Spleen (tissue), 11 donors: ENCODE measurements around the gene KCNQ4. TPM values are rescaled to one million over a fixed set of nuclear protein-coding genes. Genes with fewer than 3 reads are reported as not detected.

ENCODE experiments used
- DNase-seq: peaks from one replicate; pipeline ENCODE4 v3.0.0-alpha.2; 2020
- H3K27ac ChIP-seq, 8 donors: fragments of 200-600 bp; sonication (generic) in 7 of 8; 1 replicate in 4 of 8; 2 replicates in 4 of 8; pipeline versions ENCODE4 v1.5.0 to v1.8.0; 2016 to 2021; ENCODE audit warnings: inconsistent platforms in 4 of 8, mild to moderate bottlenecking in 4 of 8, moderate library complexity in 1 of 8
- H3K27me3 ChIP-seq, 7 donors: fragments of 200-600 bp; sonication (generic) in 6 of 7; replicated peaks in 1 of 7; 1 replicate in 4 of 7; 2 replicates in 3 of 7; pipeline versions ENCODE4 v1.5.0 to v1.8.0; 2016 to 2021; ENCODE audit warnings: inconsistent platforms in 3 of 7, mild to moderate bottlenecking in 1 of 7
- H3K36me3 ChIP-seq, 6 donors: fragments of 200-600 bp; sonication (generic) in 5 of 6; 1 replicate in 4 of 6; 2 replicates in 2 of 6; pipeline versions ENCODE4 v1.5.0 to v1.8.0; 2016 to 2021; ENCODE audit warnings: inconsistent platforms in 2 of 6
- H3K4me1 ChIP-seq, 6 donors: fragments of 200-600 bp; sonication (generic) in 5 of 6; 1 replicate in 3 of 6; 2 replicates in 3 of 6; pipeline versions ENCODE4 v1.5.0 to v1.8.0; 2016 to 2021; ENCODE audit warnings: inconsistent platforms in 3 of 6
- H3K4me3 ChIP-seq, 8 donors: fragments of 200-600 bp; sonication (generic) in 7 of 8; 1 replicate in 4 of 8; 2 replicates in 4 of 8; pipeline versions ENCODE4 v1.5.0 to v1.8.0; 2016 to 2021; ENCODE audit warnings: inconsistent platforms in 4 of 8, mild to moderate bottlenecking in 4 of 8, moderate library complexity in 2 of 8
- H3K9me3 ChIP-seq, 8 donors: fragments of 200-600 bp; sonication (generic) in 7 of 8; 1 replicate in 4 of 8; 2 replicates in 4 of 8; pipeline versions ENCODE4 v1.5.0 to v1.8.0; 2016 to 2021; ENCODE audit warnings: inconsistent platforms in 4 of 8
- CTCF ChIP-seq, 11 experiments: fragments of 200-600 bp in 7 of 11; fragments of 450-650 bp in 4 of 11; sonication (generic) in 4 of 11; IDR thresholded peaks in 8 of 11; conservative IDR thresholded peaks in 3 of 11; 1 replicate in 7 of 11; 2 replicates in 4 of 11; pipeline versions ENCODE4 v1.4.0 to v1.8.0; 2016 to 2021; ENCODE audit warnings: antibody characterized with exemption in 11 of 11, inconsistent platforms in 4 of 11, mild to moderate bottlenecking in 1 of 11
- POLR2A ChIP-seq, 3 donors: fragments of 450-650 bp; IDR thresholded peaks; one replicate each; pipeline ENCODE4 v1.5.1; 2017; ENCODE audit warnings: antibody characterized with exemption in 3 of 3, mild to moderate bottlenecking in 1 of 3
- POLR2AphosphoS5 ChIP-seq, 3 donors: sonication (generic); formaldehyde crosslinking; IDR thresholded peaks; one replicate each; pipeline ENCODE4 v1.5.1; 2017; ENCODE audit warnings: antibody characterized with exemption in 3 of 3
- WGBS, 5 donors: extraction: QIAGEN DNeasy Blood & Tissue Kit in 3 of 5; methylation state at CpG; one replicate each; pipeline versions ENCODE4 v1.1.5 to v1.1.7; 2013 to 2018; 5-methylcytosine and 5-hydroxymethylcytosine counted together
- intact Hi-C: fragments of 100-400 bp; cut with DNase I; formaldehyde crosslinking; loops from one replicate; pipeline ENCODE4 v1.15.0; 2023; ENCODE audit warnings: low total_unique reads
- polyA plus RNA-seq, 3 donors: library from polyadenylated mRNA; stranded (reverse); fragments of 200-250 nt; gene quantifications; one replicate each; pipeline ENCODE4 v1.2.1, GENCODE V29; 2013
- total RNA-seq, 7 donors: library from RNA; depleted of rRNA in 3 of 7; stranded (reverse); fragments of >200 nt in 3 of 7; fragmentation: NEBNext Ultra II Directional in 4 of 7; extraction: Animal tissue kit (Norgen Biotek cat#: 25700) in 4 of 7; gene quantifications; one replicate each; pipeline versions ENCODE4 v1.1.0 to v1.2.1, GENCODE V29; 2016 to 2021
- donor health status: healthy with polysubstance abuse.
- donor health status: DM: no; HTN: no; CAD: no; lungs with moderate emphysema.
- donor health status: DM: no; HTN: no; CAD: no.
- donor health status: Bipolar disorder and iron deficiency.
- donor health status: healthy.
- donor health status: DM: no; HTN: no; CAD: no.
- donor health status: DM: yes; HTN: yes; CAD: no.

KCNQ4 gene
- total and polyA plus RNA-seq, 10 donors = 0.09 to 0.54 (median 0.25) TPM

DNA sequence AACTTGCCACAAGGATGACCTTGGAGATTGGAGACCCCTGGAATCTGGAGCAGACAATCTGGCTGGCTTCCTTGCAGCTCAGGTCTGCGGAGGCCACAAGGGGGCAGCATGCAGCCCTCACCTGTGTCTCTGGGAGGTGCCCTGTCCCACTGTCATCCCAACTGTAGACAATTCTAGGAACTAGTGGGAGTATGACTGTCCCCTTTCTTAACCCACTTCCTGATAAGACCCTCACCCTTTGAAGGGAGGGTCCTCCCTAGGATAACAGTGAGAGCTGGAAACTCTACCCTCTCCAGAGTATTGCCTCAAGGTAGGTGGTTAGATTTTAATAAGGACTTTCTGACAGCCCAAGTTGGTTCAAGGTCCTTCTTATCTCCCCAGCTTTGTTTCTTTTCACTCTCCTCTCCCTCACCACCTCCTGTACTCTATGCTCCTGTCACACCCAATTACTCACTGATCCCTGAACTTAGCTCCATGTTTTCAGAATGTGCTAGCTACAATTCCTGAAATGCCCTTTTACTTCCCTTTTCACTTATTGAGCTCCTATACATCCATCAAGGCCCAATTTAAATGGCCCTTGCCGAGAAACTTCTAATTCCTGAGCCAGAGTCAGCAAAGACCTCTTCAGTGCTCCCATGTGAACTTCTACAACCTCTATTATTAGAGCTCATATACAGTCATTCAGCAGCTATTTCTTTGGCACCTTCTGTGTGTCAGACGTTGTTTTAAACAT lies 9.2 kb upstream of the KCNQ4 start:
- intact Hi-C loops = loop anchor here (5.0 kb wide), 1 partner anchor 73 kb away; no protein-coding TSS in a partner anchor
- Histone ChIP-seq H3K4me1 (peaks cover 0 to 14% (median 3%) of the 10 kb centered on the region in 6 donors), H3K4me3 (no peak overlapping the region), H3K27me3 (no peaks in the 10 kb centered on the region), H3K27ac (peak overlapping the region in 5 of 8 donors; percentile 31 to 54 (median 46)), H3K9me3 (peaks cover 0 to 16% (median 11%) of the 10 kb centered on the region in 8 donors), H3K36me3 (peaks cover 0 to 74% (median 31%) of the 10 kb centered on the region in 6 donors)
- 35 to 52% (median 42%) methylated on average over 3 of the region's 3 CpGs for WGBS, 5 donors
- TF ChIP-seq CTCF (IDR thresholded peaks at IDR 0.05 in 8 of 11, conservative IDR thresholded peaks at IDR 0.05 in 3 of 11) (peak; percentile 19 to 84 (median 59)), POLR2A (IDR thresholded peaks at IDR 0.05) (no peak), POLR2AphosphoS5 (IDR thresholded peaks at IDR 0.05) (no peak)
- DNase-seq = peak; percentile 86

DNA sequence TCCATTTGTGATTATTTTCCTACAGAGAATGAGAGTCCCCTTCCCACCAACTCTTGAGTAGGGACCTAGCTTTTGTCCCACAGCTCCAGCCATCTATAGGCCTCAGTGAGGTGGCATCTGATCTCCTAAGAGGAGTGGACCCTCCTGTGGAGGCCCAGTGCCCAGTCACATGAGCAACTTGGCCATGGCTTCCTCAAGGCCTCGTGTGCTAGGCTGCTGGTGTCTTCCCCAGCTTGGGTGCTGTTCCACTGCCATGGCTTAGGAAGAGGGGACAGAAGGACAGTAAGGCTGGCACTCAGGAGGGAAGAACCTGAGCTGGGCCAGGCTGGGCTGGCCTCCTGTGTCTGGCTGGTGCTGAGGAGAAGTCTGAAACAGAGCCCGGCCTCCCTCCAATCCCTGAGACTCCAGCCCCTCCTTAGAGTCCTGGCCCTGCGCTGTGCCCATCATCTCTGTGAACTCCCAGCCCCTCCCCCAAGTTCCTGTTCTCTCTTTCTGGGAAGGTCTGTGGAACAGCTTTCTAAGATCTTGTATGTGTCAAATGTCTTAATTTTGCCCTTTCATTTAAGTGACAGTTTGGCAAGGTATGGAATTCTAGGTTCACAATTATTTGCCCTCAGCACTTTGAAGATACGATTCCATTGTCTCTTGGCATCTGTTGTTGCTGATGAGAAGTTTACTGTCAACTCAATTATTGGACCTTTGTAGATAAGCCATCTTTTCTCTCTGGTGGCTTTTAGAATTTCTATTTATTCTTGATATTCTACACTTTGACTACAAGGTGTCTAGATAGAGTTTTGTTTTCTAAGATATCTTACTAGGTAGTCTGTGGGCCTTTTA lies 7.1 kb upstream of the KCNQ4 start:
- Histone ChIP-seq H3K27me3 (no peaks in the 10 kb centered on the region), H3K9me3 (peaks cover 0 to 16% (median 11%) of the 10 kb centered on the region in 8 donors), H3K4me3 (no peak overlapping the region), H3K36me3 (peaks cover 0 to 53% (median 12%) of the 10 kb centered on the region in 6 donors), H3K4me1 (peaks cover 0 to 14% (median 3%) of the 10 kb centered on the region in 6 donors), H3K27ac (no peak overlapping the region)
- peak in 1 of 3 donors; percentile 13 for TF ChIP-seq POLR2AphosphoS5 (IDR thresholded peaks at IDR 0.05)
- no peak for TF ChIP-seq CTCF (IDR thresholded peaks at IDR 0.05 in 8 of 11, conservative IDR thresholded peaks at IDR 0.05 in 3 of 11)
- WGBS, 5 donors = 91 to 99% (median 96%) methylated on average over 4 of the region's 4 CpGs
- intact Hi-C loops = no loop called here
- no peak for DNase-seq

DNA sequence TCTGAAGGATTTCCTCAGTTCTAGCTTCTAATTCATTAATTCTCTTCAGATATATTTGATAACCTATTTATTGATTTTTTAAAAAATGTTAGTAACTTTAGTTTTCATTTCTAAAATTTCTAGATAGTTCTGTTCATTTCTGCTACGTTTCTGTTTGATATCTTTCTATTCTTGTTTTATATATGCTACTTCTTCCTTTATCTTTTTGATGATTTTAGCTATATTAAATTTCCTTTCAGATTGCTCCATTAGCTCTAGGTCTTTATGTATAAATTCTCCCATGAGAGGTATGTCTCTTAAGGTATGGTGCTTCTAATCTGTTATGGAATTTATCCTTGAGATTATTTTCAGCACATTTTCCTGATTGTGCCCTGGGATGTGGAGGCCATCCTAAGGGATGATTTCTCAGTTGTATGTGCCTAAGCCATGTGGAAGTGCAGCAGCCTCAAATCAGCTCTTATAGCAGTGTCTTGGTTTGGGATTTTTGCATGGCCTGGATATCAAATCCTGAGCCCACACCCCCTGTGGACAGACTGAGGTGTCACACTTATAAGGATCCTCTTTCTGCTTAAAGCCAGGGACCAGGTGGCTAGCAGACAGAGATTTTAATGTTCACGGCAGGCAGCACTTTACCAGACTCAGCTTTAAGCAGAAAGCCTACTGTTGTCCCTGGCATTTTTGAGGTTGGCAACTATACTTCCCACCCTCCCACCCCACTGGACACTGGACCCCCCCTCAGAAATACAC lies 6.2 kb upstream of the KCNQ4 start:
- Histone ChIP-seq H3K4me3 (no peak overlapping the region), H3K36me3 (peaks cover 0 to 44% (median 6%) of the 10 kb centered on the region in 6 donors), H3K9me3 (peaks cover 0 to 16% (median 11%) of the 10 kb centered on the region in 8 donors), H3K27ac (no peak overlapping the region), H3K27me3 (peaks cover 0 to 8% (median 0%) of the 10 kb centered on the region in 7 donors), H3K4me1 (peaks cover 2 to 19% (median 6%) of the 10 kb centered on the region in 6 donors)
- no peak for DNase-seq
- TF ChIP-seq POLR2A (IDR thresholded peaks at IDR 0.05) = no peak
- no peak for TF ChIP-seq POLR2AphosphoS5 (IDR thresholded peaks at IDR 0.05)
- TF ChIP-seq CTCF (IDR thresholded peaks at IDR 0.05 in 8 of 11, conservative IDR thresholded peaks at IDR 0.05 in 3 of 11) = no peak
- intact Hi-C loops = no loop called here
- 93 to 98% (median 96%) methylated on average over 2 of the region's 2 CpGs for WGBS, 5 donors
